ENCODE data around the gene SLC25A51. TPM values are rescaled to one million over a fixed set of nuclear protein-coding genes. Genes with fewer than 3 reads are reported as not detected.

SLC25A51 gene
- polyA plus RNA-seq, 1 donor from 2014 or later, result 26.8 TPM

- Histone ChIP-seq H3K27me3 (ENCODE audit: insufficient read depth, low read depth, low read length) (no peaks in the 10 kb centered on the region), H3K9me3 (ENCODE audit: low read length) (no peaks in the 10 kb centered on the region), H2AFZ (ENCODE audit: low read depth, low read length) (no peak overlapping the region), H3K36me3 (ENCODE audit: insufficient read depth, low read length) (no peaks in the 10 kb centered on the region), H3K4me3 (ENCODE audit: low read length) (no peak overlapping the region), H3F3A (ENCODE audit: insufficient read depth, low read length, poor library complexity, severe bottlenecking) (no peaks in the 10 kb centered on the region), H3K4me2 (ENCODE audit: low read length) (no peak overlapping the region), H3K27ac (ENCODE audit: low read length) (no peak overlapping the region), H3K79me2 (replicated peaks; ENCODE audit: insufficient read depth, low read length) (no peaks in the 10 kb centered on the region), H4K20me1 (ENCODE audit: insufficient read depth) (no peaks in the 10 kb centered on the region), H3K9ac (ENCODE audit: low read length) (no peak overlapping the region), H3K9me2 (ENCODE audit: insufficient read depth, low read length) (no peaks in the 10 kb centered on the region)
- TF ChIP-seq EZH2 (IDR thresholded peaks at IDR 0.05; ENCODE audit: borderline replicate concordance, insufficient read depth, low read length, poor library complexity, severe bottlenecking) (no peak), REST (IDR thresholded peaks at IDR 0.05; ENCODE audit: borderline replicate concordance) (no peak), MXI1 (conservative IDR thresholded peaks at IDR 0.05; ENCODE audit: poor library complexity, severe bottlenecking) (no peak), POLR2AphosphoS5 (IDR thresholded peaks at IDR 0.05) (no peak), SMC3 (conservative IDR thresholded peaks at IDR 0.05; ENCODE audit: poor library complexity) (no peak), EP300 (conservative IDR thresholded peaks at IDR 0.05; ENCODE audit: poor library complexity, severe bottlenecking) (no peak), TAF1 (IDR thresholded peaks at IDR 0.05; ENCODE audit: low read depth) (no peak), RAD21 (conservative IDR thresholded peaks at IDR 0.05) (no peak), CTCF (IDR thresholded peaks at IDR 0.05; ENCODE audit: poor library complexity, severe bottlenecking) (no peak)
Measured at GRCh38 chr9:37909326-37909725, 5.4 kb upstream of the SLC25A51 start.

GRCh38 chr9:37908698-37909186 is 4.8 kb upstream of the SLC25A51 start:
- TF ChIP-seq MXI1 (conservative IDR thresholded peaks at IDR 0.05; ENCODE audit: poor library complexity, severe bottlenecking) (no peak), REST (IDR thresholded peaks at IDR 0.05; ENCODE audit: borderline replicate concordance) (no peak), SMC3 (conservative IDR thresholded peaks at IDR 0.05; ENCODE audit: poor library complexity) (no peak), EP300 (conservative IDR thresholded peaks at IDR 0.05; ENCODE audit: poor library complexity, severe bottlenecking) (no peak), EZH2 (IDR thresholded peaks at IDR 0.05; ENCODE audit: borderline replicate concordance, insufficient read depth, low read length, poor library complexity, severe bottlenecking) (no peak), RAD21 (conservative IDR thresholded peaks at IDR 0.05) (no peak), POLR2AphosphoS5 (IDR thresholded peaks at IDR 0.05) (no peak), TAF1 (IDR thresholded peaks at IDR 0.05; ENCODE audit: low read depth) (no peak), CTCF (IDR thresholded peaks at IDR 0.05; ENCODE audit: poor library complexity, severe bottlenecking) (no peak)
- Histone ChIP-seq H3K27ac (ENCODE audit: low read length) (no peak overlapping the region), H3F3A (ENCODE audit: insufficient read depth, low read length, poor library complexity, severe bottlenecking) (no peaks in the 10 kb centered on the region), H3K27me3 (ENCODE audit: insufficient read depth, low read depth, low read length) (no peaks in the 10 kb centered on the region), H3K9me2 (ENCODE audit: insufficient read depth, low read length) (no peaks in the 10 kb centered on the region), H3K36me3 (ENCODE audit: insufficient read depth, low read length) (no peaks in the 10 kb centered on the region), H4K20me1 (ENCODE audit: insufficient read depth) (no peaks in the 10 kb centered on the region), H3K79me2 (replicated peaks; ENCODE audit: insufficient read depth, low read length) (no peaks in the 10 kb centered on the region), H3K4me2 (ENCODE audit: low read length) (no peak overlapping the region), H2AFZ (ENCODE audit: low read depth, low read length) (no peak overlapping the region), H3K9me3 (ENCODE audit: low read length) (no peaks in the 10 kb centered on the region), H3K4me3 (ENCODE audit: low read length) (no peak overlapping the region), H3K9ac (ENCODE audit: low read length) (no peak overlapping the region)
